ENCODE results near the gene KBTBD2.
"Not testable (repeated sequence)": the region's sequence is repeated elsewhere in the genome, so short reads cannot be mapped to it uniquely, and the experiment has no call there.

KBTBD2 gene

GRCh38 chr7:32857063-32857462 lies 34.5 kb downstream of the KBTBD2 start:
- H3K4me3 Mint-ChIP-seq; H3K9me3 Mint-ChIP-seq; ATAC-seq (replicated peaks); H3K27ac Mint-ChIP-seq; H3K36me3 Mint-ChIP-seq; DNase-seq; H3K27me3 Mint-ChIP-seq; H3K4me1 Mint-ChIP-seq: not testable (repeated sequence)

GRCh38 chr7:32855837-32856775 lies 35.5 kb downstream of the KBTBD2 start:
- not testable (repeated sequence) for H3K4me3 Mint-ChIP-seq; H3K27me3 Mint-ChIP-seq; ATAC-seq (replicated peaks); DNase-seq; H3K27ac Mint-ChIP-seq; H3K9me3 Mint-ChIP-seq; H3K36me3 Mint-ChIP-seq; H3K4me1 Mint-ChIP-seq

- H3K9me3 Mint-ChIP-seq; H3K36me3 Mint-ChIP-seq; ATAC-seq (replicated peaks); H3K4me3 Mint-ChIP-seq; H3K27ac Mint-ChIP-seq; DNase-seq: not testable (repeated sequence)
- H3K4me1 Mint-ChIP-seq = peaks cover 4 to 10% of the 10 kb centered on the region in 2 donors
- H3K27me3 Mint-ChIP-seq = peaks cover 16 to 26% of the 10 kb centered on the region in 2 donors
Observed at GRCh38 chr7:32850654-32851053, 40.9 kb downstream of the KBTBD2 start.

GRCh38 chr7:32848655-32849054 lies 42.9 kb downstream of the KBTBD2 start:
- H3K9me3 Mint-ChIP-seq; H3K36me3 Mint-ChIP-seq; H3K4me3 Mint-ChIP-seq; DNase-seq; H3K27ac Mint-ChIP-seq; ATAC-seq (replicated peaks): not testable (repeated sequence)
- Mint-ChIP-seq H3K4me1 (peaks cover 4 to 10% of the 10 kb centered on the region in 2 donors), H3K27me3 (peaks cover 11 to 19% of the 10 kb centered on the region in 2 donors)

GRCh38 chr7:32846630-32847225 lies 44.8 kb downstream of the KBTBD2 start:
- DNase-seq (peak; percentile 75), ATAC-seq (replicated peaks) (peak; percentile 100)
- no peaks in the 10 kb centered on the region for H3K36me3 Mint-ChIP-seq
- peak overlapping the region; percentile 22 to 63 for H3K4me3 Mint-ChIP-seq
- peaks cover 6 to 19% of the 10 kb centered on the region in 2 donors for H3K27me3 Mint-ChIP-seq
- peak overlapping the region; percentile 75 for H3K27ac Mint-ChIP-seq
- peaks cover 4 to 10% of the 10 kb centered on the region in 2 donors for H3K4me1 Mint-ChIP-seq
- H3K9me3 Mint-ChIP-seq = peaks cover 0 to 3% of the 10 kb centered on the region in 2 donors

GRCh38 chr7:32844748-32845147 lies 46.8 kb downstream of the KBTBD2 start:
- DNase-seq; ATAC-seq (replicated peaks); H3K27ac Mint-ChIP-seq; H3K36me3 Mint-ChIP-seq; H3K4me3 Mint-ChIP-seq; H3K9me3 Mint-ChIP-seq: not testable (repeated sequence)
- H3K4me1 Mint-ChIP-seq = peaks cover 4 to 10% of the 10 kb centered on the region in 2 donors
- H3K27me3 Mint-ChIP-seq = peaks cover 0 to 12% of the 10 kb centered on the region in 2 donors

GRCh38 chr7:32843763-32844162 lies 47.8 kb downstream of the KBTBD2 start:
- H3K4me3 Mint-ChIP-seq; H3K9me3 Mint-ChIP-seq; H3K36me3 Mint-ChIP-seq; ATAC-seq (replicated peaks); DNase-seq; H3K27me3 Mint-ChIP-seq; H3K27ac Mint-ChIP-seq: not testable (repeated sequence)
- peaks cover 4 to 10% of the 10 kb centered on the region in 2 donors for H3K4me1 Mint-ChIP-seq

- not testable (repeated sequence) for H3K36me3 Mint-ChIP-seq; H3K9me3 Mint-ChIP-seq; ATAC-seq (replicated peaks); H3K4me1 Mint-ChIP-seq; DNase-seq; H3K27me3 Mint-ChIP-seq; H3K4me3 Mint-ChIP-seq; H3K27ac Mint-ChIP-seq
Observed at GRCh38 chr7:32839846-32840245, 51.7 kb downstream of the KBTBD2 start.

GRCh38 chr7:32828996-32829752 lies 62.4 kb downstream of the KBTBD2 start:
- ATAC-seq (replicated peaks) = peak in 1 of 2 donors; percentile 31
- not testable (repeated sequence) for H3K4me3 Mint-ChIP-seq

More at GRCh38 chr7:32828996-32829752, 62.4 kb downstream of the KBTBD2 start:
- H3K27ac Mint-ChIP-seq, DNase-seq, H3K4me1 Mint-ChIP-seq, H3K36me3 Mint-ChIP-seq, H3K9me3 Mint-ChIP-seq: not testable (repeated sequence)
- H3K27me3 Mint-ChIP-seq = peaks cover 7 to 11% of the 10 kb centered on the region in 2 donors

Data from stimulated activated naive B cell treated with anti-CD40 and anti-IgM and Interleukin-4, amounts not matched to agents 10 μg/mL and 1 μg/mL and 100 μg/mL, for 72 hours (primary cell).